ENCODE measurements around the gene ANKRD6.

Gene ANKRD6

GRCh38 chr6:89471287-89471867 is 38.4 kb downstream of the ANKRD6 start:
- no peak for DNase-seq (ENCODE audit: low spot score)

- peak; percentile 4 for DNase-seq (ENCODE audit: low spot score)
These were observed 42.1 kb downstream of the ANKRD6 start for GRCh38 chr6:89475101-89475500.

DNA sequence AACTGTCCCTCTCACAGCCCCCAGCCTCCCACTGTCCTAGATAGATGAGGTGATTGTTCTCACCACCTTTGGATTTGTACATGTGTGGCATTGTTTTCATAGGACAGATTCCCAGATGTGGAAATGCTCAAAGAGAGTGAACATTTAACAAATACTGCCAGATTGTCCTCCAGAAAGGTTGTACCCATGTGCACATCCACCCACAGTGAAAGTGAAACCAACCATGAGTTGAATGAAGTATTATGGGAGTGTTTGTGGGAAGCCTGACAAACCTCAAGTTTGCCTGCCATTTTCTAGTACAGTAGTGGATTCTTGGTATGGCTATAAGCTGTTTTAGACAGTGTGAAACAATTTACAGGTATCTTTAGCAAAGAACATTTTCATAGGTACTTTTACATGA is 42.7 kb downstream of the ANKRD6 start:
- no peak for DNase-seq (ENCODE audit: low spot score)

DNA sequence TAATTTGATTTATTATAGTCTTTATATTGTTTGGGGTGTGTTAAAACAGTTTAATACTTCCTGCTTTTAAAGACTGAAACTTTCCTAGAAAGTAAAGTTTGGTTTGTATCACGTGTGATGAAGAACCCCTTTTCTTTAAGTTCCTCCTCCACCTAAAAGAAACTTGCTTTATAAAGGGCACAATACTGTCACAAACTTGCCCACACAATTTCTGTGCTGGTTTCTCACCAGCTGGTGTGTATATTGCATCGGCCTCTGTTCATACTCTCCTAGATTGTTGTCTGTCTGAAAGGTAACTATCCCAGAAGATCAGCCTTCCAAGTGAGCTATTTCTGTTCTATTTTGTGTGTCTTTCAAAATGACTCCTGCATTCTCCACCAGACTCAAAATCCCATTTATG is 46.9 kb downstream of the ANKRD6 start:
- no peak for DNase-seq (ENCODE audit: low spot score)

- no peak for DNase-seq (ENCODE audit: low spot score)
These were observed 48.7 kb downstream of the ANKRD6 start for GRCh38 chr6:89481695-89482094.

DNA sequence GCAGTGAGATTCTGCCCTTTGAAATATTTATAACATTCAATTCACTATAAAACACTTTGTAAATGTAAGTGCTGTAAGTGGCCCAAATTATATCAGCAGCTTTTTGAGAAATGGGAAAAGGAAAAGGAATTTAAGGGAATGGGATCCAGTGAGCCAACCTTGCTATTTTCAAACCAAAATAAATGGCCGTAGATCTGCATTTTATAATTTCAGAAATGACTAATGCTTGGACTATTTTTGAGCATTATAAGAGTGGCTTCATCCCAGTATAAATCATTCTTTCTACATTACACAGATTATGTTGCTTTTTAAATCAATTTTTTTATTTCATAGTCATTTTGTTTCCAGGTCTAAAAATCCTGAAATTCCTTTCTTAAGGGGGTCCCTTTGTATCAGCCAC is 49.2 kb downstream of the ANKRD6 start:
- DNase-seq (ENCODE audit: low spot score) = peak; percentile 10

GRCh38 chr6:89483111-89483720 is 50.3 kb downstream of the ANKRD6 start:
- peak; percentile 12 for DNase-seq (ENCODE audit: low spot score)

GRCh38 chr6:89485320-89485719 is 52.4 kb downstream of the ANKRD6 start:
- no peak for DNase-seq (ENCODE audit: low spot score)

GRCh38 chr6:89487864-89488263 is 54.9 kb downstream of the ANKRD6 start:
- DNase-seq (ENCODE audit: low spot score) = no peak

GRCh38 chr6:89488438-89488837 is 55.5 kb downstream of the ANKRD6 start:
- no peak for DNase-seq (ENCODE audit: low spot score)

DNA sequence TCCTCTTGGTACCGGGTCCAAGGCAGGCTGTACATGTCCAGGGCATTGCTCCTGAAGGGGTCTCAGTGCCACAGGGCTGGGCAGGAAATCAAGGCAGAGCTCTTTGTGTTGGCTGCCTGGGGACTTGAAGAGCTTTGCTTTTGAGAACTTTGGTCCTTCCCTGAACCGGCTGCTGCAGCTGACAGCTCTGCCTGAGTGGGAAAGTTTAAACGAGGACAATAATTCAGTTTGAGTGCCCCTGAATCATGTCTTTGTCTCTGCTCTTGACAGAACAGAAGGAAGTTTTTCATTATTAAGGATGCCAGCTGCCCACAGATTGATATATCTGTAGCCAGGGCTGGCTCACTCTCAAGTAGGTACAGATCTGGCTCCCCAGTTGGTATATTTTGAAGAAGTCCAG is 56.1 kb downstream of the ANKRD6 start:
- no peak for DNase-seq (ENCODE audit: low spot score)

DNA sequence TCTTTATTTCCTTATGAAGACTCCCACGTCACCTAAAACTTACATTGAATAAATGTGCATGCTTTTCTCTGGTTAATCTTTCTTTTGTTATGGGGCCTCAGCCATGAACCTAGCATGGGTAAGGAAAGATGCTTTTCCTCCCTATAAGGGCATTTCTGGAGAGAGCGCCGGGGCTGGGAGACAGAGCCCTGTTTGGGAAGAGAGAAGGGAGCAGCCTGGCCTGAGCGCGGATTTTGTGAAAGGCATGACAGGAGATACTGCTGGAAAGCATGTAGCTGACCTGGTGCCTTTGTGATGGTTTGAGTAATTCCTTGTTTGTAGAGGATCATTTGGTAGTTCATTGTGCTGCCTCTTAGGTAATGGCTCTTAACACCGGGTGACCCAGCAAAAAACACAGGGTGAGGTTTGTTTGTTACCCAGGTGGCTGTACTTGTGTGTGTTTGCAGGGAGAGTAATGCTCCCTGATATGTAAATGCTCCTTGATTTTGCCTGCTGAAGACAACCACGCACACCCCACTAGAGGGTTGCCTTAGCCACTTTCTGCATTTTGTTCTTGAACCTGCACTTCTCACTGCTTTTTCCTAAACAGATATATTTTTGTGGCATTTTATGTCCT is 59.2 kb downstream of the ANKRD6 start:
- no peak for DNase-seq (ENCODE audit: low spot score)

GRCh38 chr6:89494131-89494793 is 61.3 kb downstream of the ANKRD6 start:
- DNase-seq (ENCODE audit: low spot score) = no peak

GRCh38 chr6:89495961-89496535 is 63.1 kb downstream of the ANKRD6 start:
- no peak for DNase-seq (ENCODE audit: low spot score)

GRCh38 chr6:89500611-89501010 is 67.7 kb downstream of the ANKRD6 start:
- DNase-seq (ENCODE audit: low spot score) = no peak

DNA sequence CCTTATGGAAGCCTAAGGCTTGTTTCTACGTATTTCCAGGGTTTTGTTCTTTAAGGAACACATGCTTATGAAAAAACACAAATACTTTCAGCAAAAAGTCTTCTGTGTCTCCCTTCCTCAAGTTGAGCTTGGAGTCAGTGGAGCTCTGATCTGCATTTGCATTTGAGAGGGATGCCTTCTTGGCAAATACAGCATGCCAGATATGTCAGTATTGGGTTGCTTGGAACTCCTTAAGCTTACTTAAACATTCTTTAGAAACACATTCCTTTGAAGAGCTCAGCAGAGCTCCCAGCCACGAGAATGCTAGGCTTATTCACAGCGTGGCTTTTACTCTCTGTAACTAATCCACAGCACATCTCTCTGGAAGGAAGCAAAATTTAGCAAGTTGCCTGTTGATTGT is 68.3 kb downstream of the ANKRD6 start:
- DNase-seq (ENCODE audit: low spot score) = no peak

DNA sequence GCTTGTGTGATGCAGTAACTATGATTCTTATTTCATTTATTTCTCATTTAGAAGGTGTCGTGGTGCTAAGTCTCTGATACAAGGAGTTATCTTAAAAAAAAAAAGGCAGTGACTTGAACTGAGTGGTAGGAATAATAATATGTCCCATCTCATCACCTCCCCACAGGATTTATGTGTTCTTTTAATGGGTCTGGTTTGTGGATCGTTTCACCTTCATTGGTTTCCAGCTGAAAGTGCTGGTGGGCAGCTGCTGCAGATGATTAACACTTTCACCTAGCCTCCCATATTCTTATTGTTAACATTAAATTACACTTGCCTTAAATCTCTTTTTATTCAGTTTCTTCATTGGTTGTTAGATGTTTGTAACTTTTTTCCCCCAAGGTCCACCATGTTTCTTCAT is 68.8 kb downstream of the ANKRD6 start:
- no peak for DNase-seq (ENCODE audit: low spot score)

DNA sequence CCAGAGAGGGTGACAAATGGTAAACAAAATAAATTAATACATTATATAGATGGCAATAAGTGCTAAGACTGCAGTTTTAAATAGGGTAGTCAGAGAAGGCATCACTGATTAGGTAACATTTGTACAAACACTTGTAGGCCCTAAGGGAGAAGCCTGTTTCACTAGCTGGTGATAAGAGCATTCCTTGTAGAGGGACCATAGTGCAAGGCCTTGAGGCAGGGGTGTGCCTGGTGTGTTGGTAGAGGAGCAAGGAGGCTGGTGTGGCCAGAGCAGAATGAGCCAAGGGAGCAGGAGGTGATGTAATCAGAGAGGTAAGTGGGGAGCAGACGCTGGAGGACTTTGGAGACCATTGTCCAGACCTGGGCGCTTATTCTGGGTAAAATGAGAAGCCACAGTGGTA is 70.7 kb downstream of the ANKRD6 start:
- DNase-seq (ENCODE audit: low spot score) = no peak

GRCh38 chr6:89505847-89506246 is 72.9 kb downstream of the ANKRD6 start:
- no peak for DNase-seq (ENCODE audit: low spot score)

DNA sequence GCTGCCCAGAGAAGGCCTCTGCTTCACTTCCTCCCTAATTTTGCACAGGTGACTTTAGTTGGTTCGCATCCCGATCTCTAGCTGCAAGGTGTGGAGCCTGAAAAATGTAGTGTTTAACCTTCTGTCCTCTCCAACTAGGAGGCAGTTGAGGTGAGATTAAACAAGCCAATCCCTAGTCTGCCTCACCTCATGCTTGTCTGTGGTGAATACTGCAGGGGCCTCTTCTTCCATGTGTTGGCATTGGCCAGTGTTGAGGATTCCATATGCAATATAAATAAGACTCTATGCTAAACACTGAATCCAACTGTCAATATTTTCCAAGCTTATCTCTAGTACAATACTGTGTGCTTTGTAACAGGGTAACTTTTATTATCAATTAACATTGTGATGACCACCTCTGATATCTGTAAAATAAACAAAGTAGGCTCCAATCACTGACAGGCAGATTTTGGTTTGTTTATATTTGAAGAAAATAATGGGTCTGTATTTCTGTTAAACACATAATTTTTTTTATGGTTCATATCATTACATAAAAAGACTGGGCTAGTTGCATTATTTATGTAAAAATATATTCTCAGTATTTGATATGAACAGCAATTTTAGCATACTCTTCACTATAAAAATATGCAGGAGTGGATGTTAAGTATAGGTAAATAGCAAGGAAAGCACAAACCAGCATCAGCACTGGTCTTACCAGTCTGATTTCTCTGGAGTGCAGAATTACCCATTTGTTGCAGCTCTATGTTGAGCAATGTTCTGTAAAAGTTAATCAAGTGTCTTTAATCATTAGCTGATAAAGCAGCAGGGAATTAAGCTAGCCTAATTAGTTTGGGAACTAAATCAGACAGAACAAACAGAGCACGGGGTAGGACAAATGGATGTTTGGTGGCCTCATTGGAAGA is 74.0 kb downstream of the ANKRD6 start:
- no peak for DNase-seq (ENCODE audit: low spot score)

- no peak for DNase-seq (ENCODE audit: low spot score)
These were observed 76.0 kb downstream of the ANKRD6 start for GRCh38 chr6:89508755-89509563.

Data from hepatic stellate cell (primary cell).